HEK293 (cell line): Measurements from ENCODE around the gene ARID3B.
A peak's percentile ranks its signal among the peaks of the same experiment; 100 is the strongest.

Source experiments
- IKZF3 ChIP-seq: fragments of 450-650 bp; IDR thresholded peaks from 2 replicates; pipeline ENCODE4 v1.5.0; 2018; ENCODE audit warnings: missing biosample characterization, mild to moderate bottlenecking, missing genetic modification characterization, moderate library complexity
- KLF7 ChIP-seq: fragments of 450-650 bp; formaldehyde crosslinking; IDR thresholded peaks from 2 replicates; pipeline ENCODE4 v1.5.1; 2016; ENCODE audit warnings: missing biosample characterization, missing genetic modification characterization, borderline replicate concordance
- KLF8 ChIP-seq: fragments of 450-650 bp; formaldehyde crosslinking; IDR thresholded peaks from 2 replicates; pipeline ENCODE4 v1.5.1; 2016; ENCODE audit warnings: missing biosample characterization, missing genetic modification characterization
- ZBTB1 ChIP-seq: fragments of 450-650 bp; formaldehyde crosslinking; IDR thresholded peaks from 2 replicates; pipeline ENCODE4 v1.5.1; 2016; ENCODE audit warnings: missing biosample characterization, missing genetic modification characterization
- ZBTB17 ChIP-seq: fragments of 450-650 bp; formaldehyde crosslinking; IDR thresholded peaks from 2 replicates; pipeline ENCODE4 v1.5.1; 2016; ENCODE audit warnings: missing biosample characterization, missing genetic modification characterization
- ZBTB21 ChIP-seq: fragments of 450-650 bp; formaldehyde crosslinking; IDR thresholded peaks from 2 replicates; pipeline ENCODE4 v1.5.1; 2017; ENCODE audit warnings: missing biosample characterization, missing genetic modification characterization
- ZBTB8A ChIP-seq: fragments of 450-650 bp; formaldehyde crosslinking; IDR thresholded peaks from 2 replicates; pipeline ENCODE4 v1.5.1; 2016; ENCODE audit warnings: missing biosample characterization, missing genetic modification characterization
- ZFHX2 ChIP-seq: fragments of 450-650 bp; formaldehyde crosslinking; conservative IDR thresholded peaks from 2 replicates; pipeline ENCODE4 v1.5.1; 2016; ENCODE audit warnings: missing biosample characterization, missing genetic modification characterization
- ZFP41 ChIP-seq: fragments of 450-650 bp; formaldehyde crosslinking; IDR thresholded peaks from 2 replicates; pipeline ENCODE4 v1.5.1; 2016; ENCODE audit warnings: missing biosample characterization, missing genetic modification characterization, borderline replicate concordance
- ZNF121 ChIP-seq: fragments of 450-650 bp; formaldehyde crosslinking; IDR thresholded peaks from 2 replicates; pipeline ENCODE4 v1.5.1; 2016; ENCODE audit warnings: missing biosample characterization, missing genetic modification characterization
- ZNF138 ChIP-seq: fragments of 450-650 bp; formaldehyde crosslinking; IDR thresholded peaks from 2 replicates; pipeline ENCODE4 v1.5.1; 2016; ENCODE audit warnings: missing biosample characterization, missing genetic modification characterization, borderline replicate concordance
- ZNF140 ChIP-seq: fragments of 450-650 bp; formaldehyde crosslinking; IDR thresholded peaks from 2 replicates; pipeline ENCODE4 v1.5.1; 2016; ENCODE audit warnings: missing biosample characterization, missing genetic modification characterization
- ZNF146 ChIP-seq: fragments of 450-650 bp; formaldehyde crosslinking; IDR thresholded peaks from 2 replicates; pipeline ENCODE4 v1.5.1; 2016; ENCODE audit warnings: missing biosample characterization, missing genetic modification characterization
- ZNF16 ChIP-seq: fragments of 450-650 bp; formaldehyde crosslinking; IDR thresholded peaks from 2 replicates; pipeline ENCODE4 v1.5.1; 2016; ENCODE audit warnings: low read depth, missing biosample characterization, missing genetic modification characterization
- ZNF324 ChIP-seq: fragments of 450-650 bp; formaldehyde crosslinking; IDR thresholded peaks from 2 replicates; pipeline ENCODE4 v1.5.1; 2016; ENCODE audit warnings: missing biosample characterization, missing genetic modification characterization
- ZNF341 ChIP-seq: fragments of 450-650 bp; formaldehyde crosslinking; IDR thresholded peaks from 2 replicates; pipeline ENCODE4; 2016; ENCODE audit warnings: low read depth, missing biosample characterization, missing genetic modification characterization
- ZNF426 ChIP-seq: fragments of 450-650 bp; formaldehyde crosslinking; IDR thresholded peaks from 2 replicates; pipeline ENCODE4 v1.5.1; 2017; ENCODE audit warnings: missing biosample characterization, missing genetic modification characterization, mild to moderate bottlenecking, inconsistent platforms, moderate library complexity
- ZNF561 ChIP-seq: fragments of 450-650 bp; IDR thresholded peaks from 2 replicates; pipeline ENCODE4 v1.5.1; 2018; ENCODE audit warnings: missing biosample characterization, missing genetic modification characterization, borderline replicate concordance
- ZNF677 ChIP-seq: fragments of 450-650 bp; IDR thresholded peaks from 2 replicates; pipeline ENCODE4 v1.5.0; 2018; ENCODE audit warnings: missing biosample characterization, mild to moderate bottlenecking, missing genetic modification characterization, moderate library complexity
- ZNF843 ChIP-seq: fragments of 450-650 bp; formaldehyde crosslinking; IDR thresholded peaks from 2 replicates; pipeline ENCODE4 v1.5.1; 2016; ENCODE audit warnings: missing biosample characterization, missing genetic modification characterization
- TF ChIP-seq, protein P1 (sequence below): fragments of 450-650 bp; formaldehyde crosslinking; IDR thresholded peaks from 2 replicates; pipeline ENCODE4 v1.5.1; 2016; ENCODE audit warnings: missing biosample characterization, missing genetic modification characterization
- TF ChIP-seq, protein P2 (sequence below): fragments of 450-650 bp; formaldehyde crosslinking; IDR thresholded peaks from 2 replicates; pipeline ENCODE4 v1.5.1; 2017; ENCODE audit warnings: missing biosample characterization, missing genetic modification characterization
- TF ChIP-seq, protein P3 (sequence below): sonication (generic); formaldehyde crosslinking; IDR thresholded peaks from 2 replicates; pipeline ENCODE4 v1.8.1; 2022; ENCODE audit warnings: mild to moderate bottlenecking, moderate library complexity, missing genetic modification reagents
- TF ChIP-seq, protein P4 (sequence below): fragments of 450-650 bp; IDR thresholded peaks from 2 replicates; pipeline ENCODE4 v1.5.1; 2018; ENCODE audit warnings: missing biosample characterization, mild to moderate bottlenecking, missing genetic modification characterization
- TF ChIP-seq, protein P5 (sequence below): fragments of 450-650 bp; formaldehyde crosslinking; IDR thresholded peaks from 2 replicates; pipeline ENCODE4 v1.5.1; 2016; ENCODE audit warnings: missing biosample characterization, missing genetic modification characterization
- TF ChIP-seq, protein P6 (sequence below): fragments of 450-650 bp; formaldehyde crosslinking; IDR thresholded peaks from 2 replicates; pipeline ENCODE4 v1.5.1; 2016; ENCODE audit warnings: missing biosample characterization, missing genetic modification characterization
- TF ChIP-seq, protein P7 (sequence below): fragments of 450-650 bp; formaldehyde crosslinking; conservative IDR thresholded peaks from 2 replicates; pipeline ENCODE4 v1.5.1; 2016; ENCODE audit warnings: low read depth, missing biosample characterization, missing genetic modification characterization

The ARID3B gene

DNA sequence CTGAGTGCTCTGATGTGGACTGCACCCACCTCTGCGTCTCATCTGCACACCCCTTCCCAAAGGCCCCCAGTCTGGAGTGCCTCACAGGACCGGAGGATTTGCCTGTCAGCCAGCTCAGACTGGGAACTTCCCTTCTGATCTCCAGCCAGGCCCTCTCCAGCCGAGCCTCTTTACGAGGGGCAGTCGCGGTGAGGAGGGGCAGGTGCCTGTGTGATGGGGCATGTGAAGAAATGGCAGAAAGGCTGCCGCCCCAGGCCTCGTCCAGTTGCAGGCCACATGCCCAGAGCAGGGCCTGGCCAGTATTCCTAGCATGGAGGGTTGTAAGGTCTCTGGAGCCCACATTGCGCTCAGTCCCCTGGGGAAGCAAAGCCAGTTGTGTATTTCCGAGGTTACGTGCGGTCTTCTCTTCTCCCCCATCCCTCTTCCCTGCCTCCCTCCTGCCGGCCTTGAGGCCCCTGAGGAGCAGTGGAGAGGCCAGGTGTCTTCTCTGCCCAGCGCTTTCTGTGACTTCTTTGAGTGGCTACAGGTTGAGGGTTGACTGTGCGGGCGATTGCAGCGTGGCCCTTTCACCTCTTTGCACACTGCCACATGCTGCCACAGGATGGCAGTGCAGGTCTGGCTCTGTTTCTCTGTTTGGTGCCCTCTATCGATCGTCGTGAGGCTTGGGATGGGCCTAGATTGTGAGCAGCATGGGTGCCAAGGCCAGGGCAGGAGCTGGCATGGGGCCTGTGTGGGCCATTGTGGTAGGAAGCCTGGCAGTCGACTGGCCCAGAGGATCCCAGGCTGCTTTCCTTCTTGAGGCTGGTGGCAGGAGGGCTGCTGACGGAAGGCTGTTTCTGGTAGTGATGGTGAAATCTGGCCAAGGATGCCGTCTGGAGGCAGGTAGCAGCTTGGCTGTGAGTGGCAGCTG lies 79.9 kb downstream of the ARID3B start (continued):
- TF ChIP-seq, protein P1, sequence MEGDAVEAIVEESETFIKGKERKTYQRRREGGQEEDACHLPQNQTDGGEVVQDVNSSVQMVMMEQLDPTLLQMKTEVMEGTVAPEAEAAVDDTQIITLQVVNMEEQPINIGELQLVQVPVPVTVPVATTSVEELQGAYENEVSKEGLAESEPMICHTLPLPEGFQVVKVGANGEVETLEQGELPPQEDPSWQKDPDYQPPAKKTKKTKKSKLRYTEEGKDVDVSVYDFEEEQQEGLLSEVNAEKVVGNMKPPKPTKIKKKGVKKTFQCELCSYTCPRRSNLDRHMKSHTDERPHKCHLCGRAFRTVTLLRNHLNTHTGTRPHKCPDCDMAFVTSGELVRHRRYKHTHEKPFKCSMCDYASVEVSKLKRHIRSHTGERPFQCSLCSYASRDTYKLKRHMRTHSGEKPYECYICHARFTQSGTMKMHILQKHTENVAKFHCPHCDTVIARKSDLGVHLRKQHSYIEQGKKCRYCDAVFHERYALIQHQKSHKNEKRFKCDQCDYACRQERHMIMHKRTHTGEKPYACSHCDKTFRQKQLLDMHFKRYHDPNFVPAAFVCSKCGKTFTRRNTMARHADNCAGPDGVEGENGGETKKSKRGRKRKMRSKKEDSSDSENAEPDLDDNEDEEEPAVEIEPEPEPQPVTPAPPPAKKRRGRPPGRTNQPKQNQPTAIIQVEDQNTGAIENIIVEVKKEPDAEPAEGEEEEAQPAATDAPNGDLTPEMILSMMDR (tag by site-specific recombination): peak; percentile 100
- TF ChIP-seq ZBTB8A (tag by site-specific recombination) (0 out of 2 replicates have a peak, but pooled peaks have one; percentile 12), ZFHX2 (tag by site-specific recombination) (0 out of 2 replicates have a peak, but pooled peaks have one; percentile 17), ZNF843 (tag by site-specific recombination) (no peak), IKZF3 (no peak), ZNF561 (tag by site-specific recombination) (0 out of 2 replicates have a peak, but pooled peaks have one; percentile 36), ZFP41 (tag by site-specific recombination) (no peak), KLF7 (tag by site-specific recombination) (no peak), ZNF677 (tag by site-specific recombination) (no peak), ZNF146 (tag by site-specific recombination) (no peak), ZNF121 (tag by site-specific recombination) (no peak), KLF8 (tag by site-specific recombination) (peak; percentile 46; the same call in 1 of the 2 replicates), ZBTB17 (tag by site-specific recombination) (peak; percentile 85), ZBTB1 (no peak), ZBTB21 (no peak), ZNF426 (tag by site-specific recombination) (no peak), ZNF16 (tag by site-specific recombination) (no peak), ZNF140 (no peak), ZNF341 (tag by site-specific recombination) (no peak), ZNF324 (tag by site-specific recombination) (no peak), ZNF138 (tag by site-specific recombination) (no peak)
- TF ChIP-seq, protein P2, sequence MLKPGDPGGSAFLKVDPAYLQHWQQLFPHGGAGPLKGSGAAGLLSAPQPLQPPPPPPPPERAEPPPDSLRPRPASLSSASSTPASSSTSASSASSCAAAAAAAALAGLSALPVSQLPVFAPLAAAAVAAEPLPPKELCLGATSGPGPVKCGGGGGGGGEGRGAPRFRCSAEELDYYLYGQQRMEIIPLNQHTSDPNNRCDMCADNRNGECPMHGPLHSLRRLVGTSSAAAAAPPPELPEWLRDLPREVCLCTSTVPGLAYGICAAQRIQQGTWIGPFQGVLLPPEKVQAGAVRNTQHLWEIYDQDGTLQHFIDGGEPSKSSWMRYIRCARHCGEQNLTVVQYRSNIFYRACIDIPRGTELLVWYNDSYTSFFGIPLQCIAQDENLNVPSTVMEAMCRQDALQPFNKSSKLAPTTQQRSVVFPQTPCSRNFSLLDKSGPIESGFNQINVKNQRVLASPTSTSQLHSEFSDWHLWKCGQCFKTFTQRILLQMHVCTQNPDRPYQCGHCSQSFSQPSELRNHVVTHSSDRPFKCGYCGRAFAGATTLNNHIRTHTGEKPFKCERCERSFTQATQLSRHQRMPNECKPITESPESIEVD (tag by site-specific recombination): no peak
- TF ChIP-seq, protein P3, sequence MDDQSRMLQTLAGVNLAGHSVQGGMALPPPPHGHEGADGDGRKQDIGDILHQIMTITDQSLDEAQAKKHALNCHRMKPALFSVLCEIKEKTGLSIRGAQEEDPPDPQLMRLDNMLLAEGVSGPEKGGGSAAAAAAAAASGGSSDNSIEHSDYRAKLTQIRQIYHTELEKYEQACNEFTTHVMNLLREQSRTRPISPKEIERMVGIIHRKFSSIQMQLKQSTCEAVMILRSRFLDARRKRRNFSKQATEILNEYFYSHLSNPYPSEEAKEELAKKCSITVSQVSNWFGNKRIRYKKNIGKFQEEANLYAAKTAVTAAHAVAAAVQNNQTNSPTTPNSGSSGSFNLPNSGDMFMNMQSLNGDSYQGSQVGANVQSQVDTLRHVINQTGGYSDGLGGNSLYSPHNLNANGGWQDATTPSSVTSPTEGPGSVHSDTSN: no peak
- TF ChIP-seq, protein P4, sequence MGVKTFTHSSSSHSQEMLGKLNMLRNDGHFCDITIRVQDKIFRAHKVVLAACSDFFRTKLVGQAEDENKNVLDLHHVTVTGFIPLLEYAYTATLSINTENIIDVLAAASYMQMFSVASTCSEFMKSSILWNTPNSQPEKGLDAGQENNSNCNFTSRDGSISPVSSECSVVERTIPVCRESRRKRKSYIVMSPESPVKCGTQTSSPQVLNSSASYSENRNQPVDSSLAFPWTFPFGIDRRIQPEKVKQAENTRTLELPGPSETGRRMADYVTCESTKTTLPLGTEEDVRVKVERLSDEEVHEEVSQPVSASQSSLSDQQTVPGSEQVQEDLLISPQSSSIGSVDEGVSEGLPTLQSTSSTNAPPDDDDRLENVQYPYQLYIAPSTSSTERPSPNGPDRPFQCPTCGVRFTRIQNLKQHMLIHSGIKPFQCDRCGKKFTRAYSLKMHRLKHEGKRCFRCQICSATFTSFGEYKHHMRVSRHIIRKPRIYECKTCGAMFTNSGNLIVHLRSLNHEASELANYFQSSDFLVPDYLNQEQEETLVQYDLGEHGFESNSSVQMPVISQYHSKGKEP (tag by site-specific recombination): no peak
- TF ChIP-seq, protein P5, sequence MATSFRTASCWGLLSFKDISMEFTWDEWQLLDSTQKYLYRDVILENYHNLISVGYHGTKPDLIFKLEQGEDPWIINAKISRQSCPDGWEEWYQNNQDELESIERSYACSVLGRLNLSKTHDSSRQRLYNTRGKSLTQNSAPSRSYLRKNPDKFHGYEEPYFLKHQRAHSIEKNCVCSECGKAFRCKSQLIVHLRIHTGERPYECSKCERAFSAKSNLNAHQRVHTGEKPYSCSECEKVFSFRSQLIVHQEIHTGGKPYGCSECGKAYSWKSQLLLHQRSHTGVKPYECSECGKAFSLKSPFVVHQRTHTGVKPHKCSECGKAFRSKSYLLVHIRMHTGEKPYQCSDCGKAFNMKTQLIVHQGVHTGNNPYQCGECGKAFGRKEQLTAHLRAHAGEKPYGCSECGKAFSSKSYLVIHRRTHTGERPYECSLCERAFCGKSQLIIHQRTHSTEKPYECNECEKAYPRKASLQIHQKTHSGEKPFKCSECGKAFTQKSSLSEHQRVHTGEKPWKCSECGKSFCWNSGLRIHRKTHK (tag by site-specific recombination): no peak
- TF ChIP-seq, protein P6, sequence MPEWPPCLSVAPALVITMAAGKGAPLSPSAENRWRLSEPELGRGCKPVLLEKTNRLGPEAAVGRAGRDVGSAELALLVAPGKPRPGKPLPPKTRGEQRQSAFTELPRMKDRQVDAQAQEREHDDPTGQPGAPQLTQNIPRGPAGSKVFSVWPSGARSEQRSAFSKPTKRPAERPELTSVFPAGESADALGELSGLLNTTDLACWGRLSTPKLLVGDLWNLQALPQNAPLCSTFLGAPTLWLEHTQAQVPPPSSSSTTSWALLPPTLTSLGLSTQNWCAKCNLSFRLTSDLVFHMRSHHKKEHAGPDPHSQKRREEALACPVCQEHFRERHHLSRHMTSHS (tag by site-specific recombination): no peak
- TF ChIP-seq, protein P7, sequence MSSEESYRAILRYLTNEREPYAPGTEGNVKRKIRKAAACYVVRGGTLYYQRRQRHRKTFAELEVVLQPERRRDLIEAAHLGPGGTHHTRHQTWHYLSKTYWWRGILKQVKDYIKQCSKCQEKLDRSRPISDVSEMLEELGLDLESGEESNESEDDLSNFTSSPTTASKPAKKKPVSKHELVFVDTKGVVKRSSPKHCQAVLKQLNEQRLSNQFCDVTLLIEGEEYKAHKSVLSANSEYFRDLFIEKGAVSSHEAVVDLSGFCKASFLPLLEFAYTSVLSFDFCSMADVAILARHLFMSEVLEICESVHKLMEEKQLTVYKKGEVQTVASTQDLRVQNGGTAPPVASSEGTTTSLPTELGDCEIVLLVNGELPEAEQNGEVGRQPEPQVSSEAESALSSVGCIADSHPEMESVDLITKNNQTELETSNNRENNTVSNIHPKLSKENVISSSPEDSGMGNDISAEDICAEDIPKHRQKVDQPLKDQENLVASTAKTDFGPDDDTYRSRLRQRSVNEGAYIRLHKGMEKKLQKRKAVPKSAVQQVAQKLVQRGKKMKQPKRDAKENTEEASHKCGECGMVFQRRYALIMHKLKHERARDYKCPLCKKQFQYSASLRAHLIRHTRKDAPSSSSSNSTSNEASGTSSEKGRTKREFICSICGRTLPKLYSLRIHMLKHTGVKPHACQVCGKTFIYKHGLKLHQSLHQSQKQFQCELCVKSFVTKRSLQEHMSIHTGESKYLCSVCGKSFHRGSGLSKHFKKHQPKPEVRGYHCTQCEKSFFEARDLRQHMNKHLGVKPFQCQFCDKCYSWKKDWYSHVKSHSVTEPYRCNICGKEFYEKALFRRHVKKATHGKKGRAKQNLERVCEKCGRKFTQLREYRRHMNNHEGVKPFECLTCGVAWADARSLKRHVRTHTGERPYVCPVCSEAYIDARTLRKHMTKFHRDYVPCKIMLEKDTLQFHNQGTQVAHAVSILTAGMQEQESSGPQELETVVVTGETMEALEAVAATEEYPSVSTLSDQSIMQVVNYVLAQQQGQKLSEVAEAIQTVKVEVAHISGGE (tag by site-specific recombination): no peak
